GM04503 (cell line): ENCODE data around the gene NTM.
A peak's percentile ranks its signal among the peaks of the same experiment; 100 is the strongest.

Experiments used
- DNase-seq: peaks from one replicate; pipeline ENCODE4 v3.0.0-alpha.2; 2012; ENCODE audit warnings: low read depth

The NTM gene

DNA sequence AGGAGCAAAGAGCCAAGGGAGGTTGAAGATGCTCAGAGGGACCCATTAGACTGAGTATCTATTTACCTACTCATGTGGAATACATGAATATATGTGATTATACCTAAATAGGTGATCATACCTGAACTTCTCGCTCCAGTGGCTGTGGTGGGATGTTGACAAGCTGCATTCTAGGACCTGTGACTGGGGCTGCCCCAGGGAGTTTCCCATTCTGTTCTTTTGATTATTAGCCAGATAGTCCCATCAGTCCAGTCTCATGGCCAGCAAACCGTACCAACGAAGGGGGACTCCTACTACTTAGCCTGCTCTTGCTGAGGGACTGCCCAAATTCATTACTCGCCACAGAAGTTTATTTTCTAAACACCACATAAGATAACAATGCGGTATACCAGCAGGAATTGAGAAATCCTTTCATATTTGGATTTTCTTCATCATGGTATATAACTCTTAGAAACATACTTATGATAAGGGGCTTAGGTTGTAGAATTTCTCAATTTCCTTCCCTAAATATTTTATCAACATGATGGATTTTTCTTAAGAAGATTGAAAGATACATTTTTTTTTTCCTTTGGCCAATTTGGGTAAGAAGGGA, 273.9 kb downstream of the NTM start:
- DNase-seq: no peak

DNA sequence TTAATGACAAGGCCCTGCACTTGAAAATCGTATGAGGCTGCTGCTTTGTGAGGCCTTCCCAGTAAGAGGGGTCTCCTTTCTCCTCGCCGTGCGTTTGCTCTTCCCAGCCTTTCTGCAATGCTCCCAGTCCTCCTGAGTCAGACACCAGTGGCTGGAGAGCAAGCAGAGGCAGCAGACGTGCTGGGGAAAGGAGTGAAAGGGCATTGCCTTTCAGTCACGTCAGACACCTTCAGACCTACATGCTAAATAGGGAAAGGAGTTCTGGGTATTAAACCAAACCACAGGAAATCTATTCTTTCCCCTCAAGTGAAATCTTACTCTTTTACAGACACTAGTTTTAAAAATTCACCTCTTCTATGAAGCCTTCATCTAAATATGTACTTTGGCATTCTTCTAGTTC, 274.8 kb downstream of the NTM start:
- no peak for DNase-seq

DNA sequence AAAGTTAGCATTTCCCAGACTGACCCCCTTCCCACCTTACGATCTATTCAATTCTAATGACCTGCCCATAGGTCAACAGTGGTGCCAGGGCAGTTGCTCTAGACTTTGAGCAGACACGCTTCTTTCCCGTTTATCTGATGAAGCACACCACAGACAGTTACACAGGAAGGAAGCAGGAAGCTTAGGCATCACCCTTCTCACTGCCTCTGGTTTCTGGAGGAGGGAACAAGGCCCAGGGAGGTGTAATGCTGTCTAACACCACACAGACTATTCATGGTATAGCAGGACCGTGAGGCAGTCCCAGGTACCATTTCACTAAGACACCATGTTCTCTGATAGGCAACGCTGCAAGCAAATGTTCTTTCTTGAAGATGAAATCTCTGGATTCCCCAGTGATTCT, 279.4 kb downstream of the NTM start:
- no peak for DNase-seq

DNA sequence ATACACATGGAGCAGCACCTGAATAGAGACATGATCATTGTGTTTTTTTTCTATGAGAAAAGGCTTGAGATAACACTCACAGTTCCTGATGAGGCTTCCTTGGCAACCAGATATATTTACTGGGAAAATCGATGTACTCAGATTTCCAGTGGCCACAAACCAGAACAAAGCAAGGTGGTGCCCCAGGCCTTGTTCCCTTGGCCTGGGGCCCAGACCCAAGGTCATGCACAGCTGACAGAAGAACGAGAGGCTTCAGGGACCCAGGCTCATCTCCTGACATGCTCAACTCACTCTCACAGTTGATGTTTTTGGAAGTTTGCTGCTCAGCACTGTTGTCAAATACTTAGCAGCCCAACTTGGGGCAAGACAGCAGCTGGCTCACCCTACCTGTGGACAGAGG, 281.8 kb downstream of the NTM start:
- no peak for DNase-seq

DNA sequence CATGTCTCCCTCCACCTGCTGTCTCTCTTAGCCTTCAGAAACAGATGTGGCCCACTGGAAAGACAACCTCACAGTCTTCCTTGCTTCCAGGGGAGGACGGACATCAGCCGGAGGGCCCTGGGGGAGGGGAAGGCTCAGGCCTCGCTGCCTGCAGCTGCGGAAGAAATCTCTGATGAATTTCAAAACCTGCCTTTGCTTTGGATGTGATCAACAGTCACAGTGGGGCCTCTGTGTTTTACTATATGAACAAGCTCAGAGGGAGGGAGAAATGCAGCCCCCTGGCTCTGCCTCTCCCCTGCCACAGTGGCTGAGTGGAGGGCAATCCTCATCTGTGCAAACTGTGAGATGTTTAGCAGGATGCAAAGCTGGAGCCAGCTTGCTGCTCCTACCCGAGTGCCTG, 282.8 kb downstream of the NTM start:
- no peak for DNase-seq

DNA sequence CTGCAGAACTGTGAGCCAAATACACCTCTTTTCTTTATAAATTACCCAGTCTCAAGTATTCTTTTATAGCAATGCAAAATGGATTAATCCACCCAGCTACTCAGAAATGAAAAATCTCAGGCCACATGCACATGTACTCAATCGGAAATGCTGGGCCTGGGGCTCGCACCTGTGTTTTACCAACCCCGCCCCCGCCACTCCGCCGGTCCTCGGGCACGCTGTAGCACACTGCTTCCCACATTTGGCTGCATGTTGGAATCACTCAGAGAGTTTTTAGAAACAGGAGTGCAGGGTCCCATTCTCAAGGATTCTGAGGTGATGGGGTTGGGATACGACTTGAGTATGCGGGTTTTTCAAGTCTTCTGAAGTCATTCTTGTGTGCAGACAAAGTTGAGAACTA, 284.4 kb downstream of the NTM start:
- no peak for DNase-seq

DNA sequence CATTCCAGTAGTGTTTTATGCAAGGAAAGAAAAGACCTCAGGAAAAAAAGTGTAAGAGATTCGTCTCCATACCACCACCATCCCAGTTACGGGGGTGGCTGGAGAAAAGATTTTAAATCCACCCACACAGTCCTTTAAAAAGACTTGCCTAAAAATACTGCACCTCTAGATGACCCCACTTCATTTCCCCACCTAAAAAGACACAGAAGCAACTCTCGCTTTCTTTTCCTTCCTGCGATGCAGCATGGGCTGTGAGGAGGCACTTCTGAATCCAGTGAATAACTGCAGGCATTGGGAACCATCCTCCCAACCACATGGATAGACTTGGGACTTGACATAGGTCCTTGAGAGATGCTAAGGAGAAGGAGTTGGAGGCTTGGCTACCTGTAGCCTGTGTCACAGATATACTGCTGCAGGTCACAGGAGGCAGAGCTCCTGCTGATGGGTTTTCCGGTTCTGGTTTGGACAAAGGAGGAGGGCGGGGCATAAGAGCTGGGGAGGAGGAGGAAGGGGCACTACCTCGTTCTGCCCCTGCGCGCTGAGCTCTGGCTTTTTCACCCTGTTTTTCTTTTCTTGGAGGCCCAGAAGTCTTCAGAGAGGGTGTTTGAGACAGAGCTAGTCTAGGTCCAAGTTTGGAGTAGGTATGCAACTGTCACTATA, 285.9 kb downstream of the NTM start:
- no peak for DNase-seq

DNA sequence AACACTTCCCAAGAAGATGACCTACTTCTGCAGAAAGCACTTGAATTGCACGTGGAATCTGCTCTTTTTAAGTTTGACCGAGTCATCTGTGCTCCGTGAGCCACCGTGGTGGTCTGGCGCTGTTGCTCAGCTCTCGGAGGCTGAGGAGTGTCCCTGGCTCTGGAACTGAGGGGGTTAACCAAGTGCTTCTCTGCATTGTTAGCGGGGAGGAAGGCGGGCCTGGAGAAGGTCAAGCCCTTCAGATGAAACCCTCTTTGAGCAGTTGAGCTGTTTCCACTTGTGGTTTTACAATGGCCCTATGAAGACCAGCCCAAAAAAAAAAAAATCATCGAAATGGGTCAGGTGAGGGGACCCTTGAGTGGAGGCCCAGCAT, 286.4 kb downstream of the NTM start:
- no peak for DNase-seq

DNA sequence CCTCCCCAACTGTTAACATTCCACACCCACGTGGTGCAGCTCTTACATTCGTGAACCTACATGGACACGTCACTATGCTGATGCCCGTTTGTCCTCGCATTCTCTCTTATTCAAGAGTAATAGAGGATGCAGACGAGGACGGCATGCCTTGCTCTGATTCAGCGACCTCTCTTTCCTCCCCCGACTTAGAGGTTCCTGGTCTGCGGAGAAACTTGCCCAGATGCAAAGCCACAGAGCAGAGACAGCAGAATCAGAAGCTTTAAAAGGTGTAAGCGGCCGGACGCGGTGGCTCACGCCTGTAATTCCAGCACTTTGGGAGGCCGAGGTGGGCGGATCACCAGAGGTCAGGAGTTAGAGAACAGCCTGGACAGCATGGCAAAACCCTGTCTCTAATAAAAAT, 288.0 kb downstream of the NTM start:
- no peak for DNase-seq

DNA sequence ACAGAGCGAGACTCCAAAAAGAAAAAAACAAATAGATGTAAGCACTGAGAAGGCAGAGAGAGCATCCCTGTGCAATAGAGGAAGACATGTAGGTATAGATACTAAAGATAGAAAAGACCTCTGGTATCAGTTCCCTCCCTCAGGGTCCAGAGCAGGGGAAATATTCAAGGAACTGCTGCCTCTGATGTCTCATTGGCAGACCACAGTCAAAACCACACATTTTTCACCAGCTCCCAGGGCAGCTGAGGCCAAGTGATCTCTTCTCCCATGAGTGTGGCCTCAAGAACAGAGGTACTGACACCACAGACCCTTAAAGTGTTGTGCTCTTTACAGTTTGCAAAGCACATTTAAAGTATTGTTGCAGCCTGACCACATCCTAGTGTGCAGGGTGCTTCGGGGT, 288.5 kb downstream of the NTM start:
- no peak for DNase-seq

DNA sequence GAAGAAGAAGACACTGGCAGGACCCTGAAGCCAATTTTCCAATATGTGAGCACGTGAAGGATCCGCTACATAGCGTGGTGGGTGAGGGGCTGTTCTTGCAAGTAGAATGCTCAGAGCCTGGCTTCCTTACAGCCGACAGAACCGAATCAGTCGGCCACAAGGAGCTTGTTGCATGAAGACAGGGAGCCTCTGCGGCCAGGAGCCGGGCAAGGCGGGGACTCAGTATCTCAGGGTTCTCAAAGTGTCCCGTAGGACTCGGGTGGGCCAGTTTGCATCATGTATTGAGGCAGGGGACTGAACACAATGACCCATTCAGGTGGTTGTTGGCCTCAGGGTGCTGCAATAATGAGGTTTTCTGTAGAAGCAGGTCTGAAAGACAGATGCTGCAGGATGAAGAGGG, 289.5 kb downstream of the NTM start:
- no peak for DNase-seq

DNA sequence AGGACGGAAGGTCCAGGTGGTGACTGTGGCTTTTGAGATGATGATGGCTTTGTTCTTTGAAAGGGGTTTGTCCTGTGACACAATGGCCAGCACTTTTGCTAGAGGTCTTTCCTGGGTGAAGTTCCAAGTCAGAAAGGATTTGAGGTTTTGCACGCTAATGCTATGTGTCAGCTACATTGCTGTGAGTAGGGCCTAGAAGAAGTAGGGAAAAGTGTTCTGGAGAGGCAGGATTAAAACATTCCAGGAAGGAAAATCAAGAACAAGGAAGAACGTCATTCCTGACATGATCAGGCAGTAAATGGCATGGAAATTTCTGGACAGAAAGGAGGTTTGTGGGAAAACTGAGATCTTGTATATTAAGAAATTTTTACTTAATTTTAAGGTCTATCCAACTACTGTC, 290.7 kb downstream of the NTM start:
- no peak for DNase-seq

DNA sequence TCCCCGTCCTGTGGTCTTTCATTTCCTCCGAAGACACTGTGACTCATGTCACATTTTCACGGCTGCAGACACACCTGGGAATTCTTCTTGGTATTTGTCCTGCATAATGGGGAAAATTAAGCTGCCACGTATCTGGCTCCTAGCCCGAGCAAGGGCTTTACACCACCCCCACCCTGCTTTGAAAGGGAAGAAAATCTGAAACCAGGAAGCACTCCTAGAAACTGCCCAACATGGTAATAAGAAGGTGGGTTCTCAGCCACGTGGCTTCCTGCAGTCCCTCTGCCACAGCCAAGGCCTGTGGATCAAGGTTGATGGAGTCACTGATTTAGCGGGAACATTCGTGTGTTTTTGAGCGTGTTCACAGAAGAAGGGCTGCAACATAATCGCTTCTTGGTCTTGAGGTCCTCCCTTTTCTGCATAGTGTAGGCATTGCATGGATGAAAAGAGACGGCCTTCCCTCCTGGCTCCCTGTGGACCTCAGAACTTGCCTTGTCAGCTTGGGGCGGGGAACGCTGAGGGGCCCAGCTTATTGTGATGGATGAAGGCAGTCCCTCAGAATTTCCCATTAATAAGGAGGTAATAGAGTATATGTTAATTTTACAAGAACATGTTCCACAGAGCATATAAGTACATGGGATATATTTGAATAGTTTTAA, 292.0 kb downstream of the NTM start:
- no peak for DNase-seq

DNA sequence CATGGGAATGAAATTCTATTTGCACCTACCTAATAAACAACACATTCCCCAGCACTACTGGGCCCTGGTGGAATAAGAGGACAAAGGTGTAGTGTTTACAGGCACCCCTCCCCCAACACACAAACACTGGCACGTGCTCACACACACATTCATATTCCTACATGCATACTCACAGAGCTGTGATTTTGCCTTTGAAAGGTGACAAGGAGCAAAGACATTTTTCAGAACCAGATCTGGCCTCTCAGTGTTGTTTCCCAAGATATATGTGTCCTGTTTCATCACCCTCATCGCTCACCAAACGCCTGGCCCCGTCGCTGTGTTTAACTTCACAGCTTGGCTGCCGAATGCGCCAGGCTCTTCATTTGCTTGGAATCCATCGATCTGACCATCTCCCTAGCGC, 292.6 kb downstream of the NTM start:
- DNase-seq: no peak

DNA sequence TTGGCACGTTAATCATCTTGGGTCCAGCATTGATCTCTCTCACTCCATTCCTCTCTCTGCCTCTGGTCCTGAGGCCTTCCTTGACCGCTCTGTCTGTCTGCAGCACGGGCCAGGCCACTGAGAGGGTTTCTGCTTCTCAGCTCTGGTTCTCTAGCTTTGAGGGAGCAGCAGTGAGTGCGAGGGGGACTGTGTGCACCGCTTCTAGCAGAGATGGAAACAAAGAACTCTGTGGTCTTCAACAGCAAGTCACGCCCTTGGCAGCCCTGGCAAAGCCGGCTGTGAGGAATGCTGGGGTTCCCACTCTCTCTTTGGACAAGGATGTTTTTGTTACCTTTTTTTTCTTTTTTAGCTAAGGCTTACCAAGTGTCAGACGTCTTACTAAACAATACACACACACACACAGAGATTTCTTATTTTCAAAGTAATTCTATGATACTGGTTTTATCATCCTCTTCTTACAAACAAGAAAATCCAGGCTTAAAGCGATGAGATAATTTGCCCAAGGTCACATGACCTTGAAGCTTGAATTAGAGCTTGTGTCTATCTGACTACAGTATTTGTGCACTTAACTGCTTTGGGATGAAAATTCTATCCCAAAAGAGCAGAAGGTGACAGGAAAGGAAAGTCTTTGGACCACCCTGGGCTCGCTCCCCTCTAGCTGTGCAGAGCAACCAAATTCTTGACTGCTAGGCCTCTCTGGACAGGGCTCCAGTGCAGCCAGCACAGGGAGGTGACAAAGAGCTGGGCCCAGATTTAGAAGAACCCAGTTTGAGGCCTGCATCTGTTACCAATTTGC, 293.2 kb downstream of the NTM start:
- DNase-seq: no peak

DNA sequence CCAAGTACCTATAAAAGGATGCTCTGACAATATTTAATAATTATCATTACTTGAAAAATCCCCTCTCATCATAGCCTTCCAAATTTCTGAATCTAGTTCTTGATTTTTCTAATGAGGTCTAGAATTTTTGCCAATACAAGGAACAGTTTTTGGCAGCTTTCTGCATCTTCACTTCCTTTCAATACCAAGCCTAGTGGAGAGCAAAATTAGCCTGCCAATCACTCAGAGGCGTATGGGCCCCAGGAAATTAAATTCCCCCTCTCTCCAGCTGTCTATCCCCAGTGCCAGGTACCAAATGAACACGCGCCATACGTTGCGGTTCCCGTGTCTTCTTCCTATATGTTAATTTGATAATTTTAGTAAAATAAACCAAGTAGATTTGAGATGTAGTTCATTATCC, 293.9 kb downstream of the NTM start:
- DNase-seq: no peak

DNA sequence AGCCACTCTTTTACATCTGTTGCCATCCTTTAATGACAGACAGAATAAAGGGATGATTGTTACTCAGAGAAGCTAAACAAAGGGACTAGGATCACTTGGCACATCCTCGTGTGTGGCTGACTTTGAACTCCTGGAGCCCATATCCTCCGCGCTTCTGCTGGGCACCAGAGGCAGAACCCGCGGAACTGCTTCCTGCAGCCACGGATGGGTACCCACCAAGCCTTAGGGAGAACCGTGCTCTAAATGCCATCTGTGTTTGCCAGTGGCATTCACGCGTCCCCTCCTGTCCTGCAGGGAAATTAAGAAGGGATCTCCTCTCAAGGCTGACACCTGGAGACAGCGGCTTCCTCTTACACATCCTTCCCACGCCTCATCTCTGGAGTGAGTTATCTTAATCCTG, 294.4 kb downstream of the NTM start:
- DNase-seq: no peak

DNA sequence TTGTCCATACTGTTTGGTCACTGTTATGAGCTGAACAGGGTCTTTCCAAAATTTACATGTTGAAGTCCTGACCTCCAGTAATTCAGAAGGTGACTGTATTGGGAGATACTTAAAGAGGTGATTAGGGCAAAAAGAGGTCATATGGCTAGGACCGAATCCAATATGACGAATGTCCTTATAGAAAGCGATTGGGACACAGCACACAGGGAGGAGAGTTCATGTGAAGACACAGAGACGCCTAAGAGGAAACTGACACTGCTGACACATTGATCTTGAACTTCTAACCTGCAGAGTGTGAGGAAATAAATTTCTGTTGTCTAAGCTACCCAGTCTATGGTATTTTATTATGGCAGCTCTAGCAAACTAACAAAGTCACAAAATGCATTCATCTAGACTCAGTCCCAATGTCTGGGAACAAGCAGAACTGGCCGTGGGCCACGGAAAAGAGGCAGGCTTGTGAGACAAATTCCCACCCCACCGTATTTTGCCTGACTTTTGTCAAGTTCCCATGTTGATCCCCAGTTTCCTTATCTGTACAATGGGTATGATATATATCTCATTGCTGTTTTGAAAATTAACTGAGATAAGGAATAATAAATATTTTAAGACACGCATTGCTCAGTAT, 295.0 kb downstream of the NTM start:
- DNase-seq: no peak

DNA sequence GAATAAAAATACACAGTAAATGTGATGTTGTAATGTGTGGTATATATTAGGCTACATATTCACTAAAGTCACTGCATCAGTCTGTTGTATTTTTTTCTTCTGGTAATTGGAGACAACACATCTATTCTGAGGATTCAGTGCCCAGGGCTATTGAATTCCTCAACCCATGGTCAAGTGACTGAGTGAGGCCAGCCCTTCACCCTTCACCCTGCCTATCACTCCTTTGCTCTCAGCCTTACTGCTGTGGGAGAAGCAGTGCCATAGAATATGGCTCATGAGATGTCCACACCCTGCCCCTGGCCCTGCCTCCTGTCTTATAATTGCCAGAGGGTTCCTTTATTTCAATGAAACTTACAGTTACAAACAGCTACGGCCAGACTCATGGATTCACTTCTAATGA, 295.6 kb downstream of the NTM start:
- no peak for DNase-seq

DNA sequence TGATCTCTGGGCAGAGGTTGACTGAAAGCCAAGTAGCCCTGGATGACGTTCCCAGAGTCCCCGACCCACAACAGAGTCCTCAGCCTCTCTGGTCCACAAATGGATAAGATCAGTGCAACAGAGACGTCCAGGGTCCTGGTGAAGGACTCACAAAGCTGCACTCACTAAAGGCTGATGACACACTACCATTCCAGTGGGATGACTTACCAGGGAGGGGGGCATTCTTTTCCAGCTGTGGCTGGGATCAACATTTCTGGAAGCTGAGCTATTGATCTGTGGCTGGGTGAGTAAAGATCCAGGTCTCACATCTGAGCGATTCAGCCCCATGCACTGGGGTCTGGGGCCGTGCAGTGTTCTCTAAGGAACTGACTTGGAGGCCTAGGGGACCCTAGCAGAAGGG, 296.2 kb downstream of the NTM start:
- peak; percentile 49 for DNase-seq

DNA sequence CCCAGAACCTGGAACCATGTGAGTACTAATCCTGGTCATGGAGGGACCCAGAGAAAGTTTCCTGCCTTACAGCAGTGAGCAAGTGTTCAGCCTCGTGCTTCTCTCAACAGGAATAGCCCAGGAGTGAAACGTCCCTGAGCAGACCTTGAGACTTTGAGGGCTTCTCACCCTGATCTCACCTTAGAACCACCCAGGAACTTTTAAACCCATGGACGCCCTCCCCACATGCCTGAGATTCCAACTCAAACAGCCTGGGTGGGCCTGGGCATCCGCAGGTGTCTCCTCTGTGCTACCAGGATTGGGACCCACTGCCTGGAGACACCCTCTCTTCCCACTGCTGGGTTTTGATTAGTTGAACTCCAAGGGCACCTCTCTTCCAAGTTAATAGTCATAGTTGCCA, 297.2 kb downstream of the NTM start:
- no peak for DNase-seq

DNA sequence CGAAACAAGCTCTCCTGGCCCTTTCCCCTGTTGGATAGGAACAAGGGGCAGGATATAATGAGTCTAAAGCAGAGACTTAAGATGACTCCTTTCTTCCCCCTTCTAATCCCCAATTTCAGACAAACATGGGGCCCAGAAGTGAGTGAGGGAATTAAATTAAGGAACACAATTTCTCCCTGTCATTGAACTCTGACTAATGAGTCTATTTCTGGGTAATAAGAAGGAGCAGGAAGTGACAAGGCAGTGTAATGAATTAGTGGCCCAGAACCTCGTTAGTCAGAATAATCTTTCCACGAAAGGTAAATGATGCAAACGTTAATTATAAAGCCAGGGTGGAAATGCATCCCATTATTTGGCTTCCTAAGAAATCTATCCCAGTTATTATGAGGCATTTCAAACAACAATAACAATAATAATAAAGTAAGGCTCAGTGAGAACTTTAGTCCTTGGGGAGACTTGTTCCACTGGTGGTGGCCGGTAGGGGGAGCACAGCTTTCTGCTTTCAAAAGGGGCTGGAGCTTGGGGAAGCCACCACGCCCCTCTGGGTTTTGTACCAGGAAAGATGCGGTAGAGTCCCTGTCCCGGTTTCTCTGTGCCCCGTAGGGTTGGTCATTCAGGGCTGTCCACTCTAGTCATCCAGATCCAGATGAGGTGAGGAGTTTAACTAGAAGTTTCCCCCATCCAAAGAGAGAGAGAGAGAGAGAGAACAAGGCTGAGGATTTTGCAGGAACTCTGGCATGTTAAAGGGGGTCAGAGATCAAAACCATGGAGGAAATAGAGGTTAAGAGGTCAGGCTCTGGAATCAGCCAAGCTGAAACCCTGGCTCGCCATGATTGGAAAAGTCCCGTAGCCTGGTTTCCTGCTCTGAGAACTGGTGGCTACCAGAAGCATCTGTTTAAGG, 298.3 kb downstream of the NTM start:
- no peak for DNase-seq
